Caco-2 (cell line): Measurements from ENCODE around the gene MAD1L1. TPM values are rescaled to one million over a fixed set of nuclear protein-coding genes. Genes with fewer than 3 reads are reported as not detected.

Experiments
- BruUV-seq: library from RNA; stranded (reverse); fragments of 400-500 nt; replicated peaks from 2 replicates; lab custom pipeline; 2021; lab: Mats Ljungman, UMichigan
- CTCF ChIA-PET: fragments of 300-600 bp; sonication (Branson Sonifier 250); formaldehyde crosslinking; loops from one replicate; lab custom pipeline; 2022; ENCODE audit warnings: antibody characterized with exemption; lab: Charles Lee
- POLR2A ChIA-PET: fragments of 300-600 bp; sonication (Branson Sonifier 250); formaldehyde crosslinking; loops from one replicate; lab custom pipeline; 2022; ENCODE audit warnings: antibody characterized with exemption; lab: Charles Lee
- DNase-seq, 2 experiments: peaks; one replicate each; pipeline versions ENCODE4 v3.0.0 to v3.0.0-alpha.2; 2020 to 2022
- H3K27me3 ChIP-seq: replicated peaks from 2 replicates; pipeline ENCODE4 v1.6.0; 2011; ENCODE audit warnings: low read length; ENCODE audit not compliant: control insufficient read depth, insufficient read depth
- H3K36me3 ChIP-seq: 2 replicates; pipeline ENCODE4 v1.5.1; 2011; ENCODE audit warnings: low read length; ENCODE audit not compliant: control insufficient read depth, insufficient read depth
- H3K4me1 ChIP-seq: fragments of 250-450 bp; sonication (Bioruptor Pico); 2 replicates; pipeline ENCODE4 v1.5.1; 2020; ENCODE audit warnings: mild to moderate bottlenecking
- H3K4me3 ChIP-seq: 2 replicates; pipeline ENCODE4 v1.5.1; 2011; ENCODE audit warnings: low read depth, mild to moderate bottlenecking, control low read depth, low read length
- H3K9me3 ChIP-seq: fragments of 250-450 bp; sonication (Bioruptor Pico); 2 replicates; pipeline ENCODE4 v1.5.1; 2020; ENCODE audit warnings: mild to moderate bottlenecking, moderate library complexity
- H3K27ac Mint-ChIP-seq: one replicate; pipeline ENCODE4 v1.8.0; 2022; ENCODE audit warnings: mixed read lengths; ENCODE audit not compliant: unreplicated experiment
- H3K27me3 Mint-ChIP-seq: one replicate; pipeline ENCODE4 v1.8.0; 2022; ENCODE audit warnings: mixed read lengths; ENCODE audit not compliant: insufficient read depth, unreplicated experiment
- H3K36me3 Mint-ChIP-seq: one replicate; pipeline ENCODE4 v1.8.0; 2022; ENCODE audit warnings: mild to moderate bottlenecking, mixed read lengths; ENCODE audit not compliant: insufficient read depth, unreplicated experiment
- H3K4me1 Mint-ChIP-seq: one replicate; pipeline ENCODE4 v1.8.0; 2022; ENCODE audit warnings: low read depth, mixed read lengths; ENCODE audit not compliant: unreplicated experiment
- H3K4me3 Mint-ChIP-seq: one replicate; pipeline ENCODE4 v1.8.0; 2022; ENCODE audit warnings: mild to moderate bottlenecking, moderate library complexity, mixed read lengths; ENCODE audit not compliant: unreplicated experiment
- H3K9me3 Mint-ChIP-seq: one replicate; pipeline ENCODE4 v1.8.0; 2022; ENCODE audit warnings: mixed read lengths; ENCODE audit not compliant: unreplicated experiment
- intact Hi-C: fragments of 100-400 bp; cut with micrococcal nuclease; formaldehyde crosslinking; loops from one replicate; pipeline ENCODE4 v1.10.0; 2022; ENCODE audit not compliant: unreplicated experiment
- total RNA-seq: library from RNA; stranded (reverse); gene quantifications from 2 replicates; pipeline ENCODE4 v1.2.3, GENCODE V29; 2022
- TF ChIP-seq, protein P1 (sequence below), 2 experiments: fragments of 200-600 bp in 1 of 2; IDR thresholded peaks; 1 replicate in 1 of 2; 2 replicates in 1 of 2; pipeline versions ENCODE4 v1.5.1 to v1.8.0; 2011 to 2022; ENCODE audit warnings: antibody characterized with exemption in 1 of 2, control low read depth in 1 of 2, inconsistent platforms in 1 of 2, low read depth in 1 of 2, low read length in 1 of 2, mild to moderate bottlenecking in 1 of 2, moderate library complexity in 1 of 2; ENCODE audit not compliant: insufficient read depth in 1 of 2, severe bottlenecking in 1 of 2, unreplicated experiment in 1 of 2

Gene MAD1L1
- total RNA-seq, 1 experiment from 2014 or later: 58.6 TPM

DNA sequence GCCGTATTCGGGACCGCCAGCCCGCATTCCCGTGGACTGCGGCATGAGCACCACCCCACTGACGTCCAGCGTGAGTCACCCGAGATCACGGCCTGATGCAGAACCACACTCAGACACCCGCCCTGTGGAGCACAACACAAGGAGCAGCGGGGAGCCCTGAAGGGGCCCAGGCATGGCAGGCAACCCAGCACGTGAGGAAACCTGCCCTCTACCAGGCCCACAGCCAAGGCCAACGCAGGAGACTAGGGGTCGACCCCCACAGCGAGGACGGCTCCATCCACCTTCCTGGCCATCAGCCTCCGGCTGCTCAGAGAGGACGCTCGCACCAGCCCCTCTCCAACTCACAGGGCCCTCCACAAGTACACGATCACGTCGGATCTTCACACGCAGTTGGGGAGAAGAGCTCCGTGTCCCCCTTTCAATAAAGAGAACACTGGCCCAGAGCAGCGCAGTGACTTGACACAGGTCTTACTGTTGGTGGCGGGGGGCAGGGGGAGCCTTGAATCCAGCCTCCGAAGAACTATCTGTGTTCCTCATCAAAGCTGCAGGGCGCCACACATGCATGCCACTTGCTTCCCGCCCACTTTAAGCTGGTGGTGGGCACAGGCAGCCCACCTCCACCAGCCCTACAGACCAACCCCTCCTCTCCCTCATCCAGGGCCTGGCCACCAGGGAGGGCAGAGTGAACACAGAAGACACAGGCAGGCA lies 22.0 kb downstream of the MAD1L1 start:
- Histone ChIP-seq H3K4me1 (peaks cover under 1% of the 10 kb centered on the region; the same call in 1 of the 2 replicates), H3K36me3 (peaks cover 12% of the 10 kb centered on the region), H3K9me3 (no peaks in the 10 kb centered on the region), H3K27me3 (no peaks in the 10 kb centered on the region), H3K4me3 (no peak overlapping the region)
- Mint-ChIP-seq H3K4me3 (no peak overlapping the region), H3K27ac (no peak overlapping the region), H3K9me3 (no peaks in the 10 kb centered on the region), H3K27me3 (no peaks in the 10 kb centered on the region), H3K36me3 (peaks cover 67% of the 10 kb centered on the region), H3K4me1 (peaks cover under 1% of the 10 kb centered on the region)
- CTCF ChIA-PET: interaction anchor here (0.5 to 1.7 kb wide), 4 partner anchors 16 to 394 kb away, joined by 3 to 4 read pairs (median 4); no protein-coding TSS in a partner anchor
- intact Hi-C loops: no loop called here
- no peak for DNase-seq
- no TSS peak for BruUV-seq
- POLR2A ChIA-PET: no interaction called here
- TF ChIP-seq, protein P1, sequence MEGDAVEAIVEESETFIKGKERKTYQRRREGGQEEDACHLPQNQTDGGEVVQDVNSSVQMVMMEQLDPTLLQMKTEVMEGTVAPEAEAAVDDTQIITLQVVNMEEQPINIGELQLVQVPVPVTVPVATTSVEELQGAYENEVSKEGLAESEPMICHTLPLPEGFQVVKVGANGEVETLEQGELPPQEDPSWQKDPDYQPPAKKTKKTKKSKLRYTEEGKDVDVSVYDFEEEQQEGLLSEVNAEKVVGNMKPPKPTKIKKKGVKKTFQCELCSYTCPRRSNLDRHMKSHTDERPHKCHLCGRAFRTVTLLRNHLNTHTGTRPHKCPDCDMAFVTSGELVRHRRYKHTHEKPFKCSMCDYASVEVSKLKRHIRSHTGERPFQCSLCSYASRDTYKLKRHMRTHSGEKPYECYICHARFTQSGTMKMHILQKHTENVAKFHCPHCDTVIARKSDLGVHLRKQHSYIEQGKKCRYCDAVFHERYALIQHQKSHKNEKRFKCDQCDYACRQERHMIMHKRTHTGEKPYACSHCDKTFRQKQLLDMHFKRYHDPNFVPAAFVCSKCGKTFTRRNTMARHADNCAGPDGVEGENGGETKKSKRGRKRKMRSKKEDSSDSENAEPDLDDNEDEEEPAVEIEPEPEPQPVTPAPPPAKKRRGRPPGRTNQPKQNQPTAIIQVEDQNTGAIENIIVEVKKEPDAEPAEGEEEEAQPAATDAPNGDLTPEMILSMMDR (IDR thresholded peaks at IDR 0.05; ENCODE audit: insufficient read depth in 1 of 2, low read depth in 1 of 2, low read length in 1 of 2, severe bottlenecking in 1 of 2, unreplicated experiment in 1 of 2): no peak

DNA sequence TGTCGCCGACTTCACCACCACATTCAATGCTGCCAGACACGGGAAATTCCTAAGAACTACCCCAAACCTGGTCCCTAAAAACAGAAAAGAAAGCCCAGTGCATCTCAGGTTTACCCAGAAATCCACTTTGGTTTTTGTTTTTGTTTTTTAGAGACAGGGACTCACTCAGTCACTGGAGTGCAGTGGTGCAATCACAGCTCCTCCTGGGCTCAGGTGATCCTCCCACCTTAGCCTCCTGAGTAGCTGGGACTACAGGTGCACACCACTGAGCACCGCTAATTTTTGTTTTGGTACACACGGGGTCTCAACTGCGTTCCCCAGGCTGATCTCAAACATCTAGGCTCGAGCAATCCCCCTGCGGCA lies 22.8 kb downstream of the MAD1L1 start:
- Mint-ChIP-seq H3K4me1 (peaks cover 8% of the 10 kb centered on the region), H3K27ac (no peak overlapping the region), H3K27me3 (no peaks in the 10 kb centered on the region), H3K36me3 (peaks cover 69% of the 10 kb centered on the region), H3K9me3 (no peaks in the 10 kb centered on the region), H3K4me3 (no peak overlapping the region)
- Histone ChIP-seq H3K4me1 (peaks cover 8% of the 10 kb centered on the region), H3K9me3 (no peaks in the 10 kb centered on the region), H3K4me3 (no peak overlapping the region), H3K36me3 (peaks cover 11% of the 10 kb centered on the region), H3K27me3 (no peaks in the 10 kb centered on the region)
- intact Hi-C loops: no loop called here
- TF ChIP-seq, protein P1 (IDR thresholded peaks at IDR 0.05; ENCODE audit: insufficient read depth in 1 of 2, low read depth in 1 of 2, low read length in 1 of 2, severe bottlenecking in 1 of 2, unreplicated experiment in 1 of 2): no peak
- no TSS peak for BruUV-seq
- DNase-seq: no peak
- POLR2A ChIA-PET: no interaction called here
- CTCF ChIA-PET: interaction anchor here (0.7 to 1.7 kb wide), 3 partner anchors 15 to 394 kb away, joined by 3 to 4 read pairs (median 4); no protein-coding TSS in a partner anchor

- peaks cover 9% of the 10 kb centered on the region for H3K36me3 ChIP-seq
- H3K27me3 ChIP-seq: no peaks in the 10 kb centered on the region
- TF ChIP-seq, protein P1 (IDR thresholded peaks at IDR 0.05; ENCODE audit: insufficient read depth in 1 of 2, low read depth in 1 of 2, low read length in 1 of 2, severe bottlenecking in 1 of 2, unreplicated experiment in 1 of 2): peak; percentile 61 to 75
- peaks cover 65% of the 10 kb centered on the region for H3K36me3 Mint-ChIP-seq
- peak; percentile 59 to 72 for DNase-seq
- H3K9me3 ChIP-seq: no peaks in the 10 kb centered on the region
- intact Hi-C loops: no loop called here
- ChIA-PET CTCF (interaction anchor here (0.7 to 1.7 kb wide), 3 partner anchors 14 to 393 kb away, joined by 3 to 4 read pairs (median 4); no protein-coding TSS in a partner anchor), POLR2A (no interaction called here)
- H3K27ac Mint-ChIP-seq: no peak overlapping the region
- BruUV-seq: no TSS peak
- H3K9me3 Mint-ChIP-seq: no peaks in the 10 kb centered on the region
- no peak overlapping the region for H3K4me3 Mint-ChIP-seq
- no peak overlapping the region for H3K4me3 ChIP-seq
- H3K4me1 ChIP-seq: peaks cover 13% of the 10 kb centered on the region
- peaks cover 9% of the 10 kb centered on the region for H3K4me1 Mint-ChIP-seq
- H3K27me3 Mint-ChIP-seq: no peaks in the 10 kb centered on the region
These were observed 23.4 kb downstream of the MAD1L1 start for GRCh38 chr7:2209146-2209960.
